Peyer's patch (tissue), 4 donors: ENCODE measurements around the gene PRSS48.

Experiments used
- POLR2A ChIP-seq, 2 donors: fragments of 450-650 bp; IDR thresholded peaks; one replicate each; pipeline ENCODE4 v1.5.1; 2017; ENCODE audit warnings: antibody characterized with exemption in 2 of 2, mild to moderate bottlenecking in 2 of 2, moderate library complexity in 2 of 2
- TF ChIP-seq, protein P1 (sequence below), 6 experiments: fragments of 450-650 bp in 4 of 6; fragments of 200-600 bp in 2 of 6; sonication (generic) in 1 of 6; IDR thresholded peaks; one replicate each; pipeline ENCODE4 v1.5.1; 2017 to 2019; ENCODE audit warnings: antibody characterized with exemption in 6 of 6, mild to moderate bottlenecking in 3 of 6, moderate library complexity in 1 of 6

DNA sequence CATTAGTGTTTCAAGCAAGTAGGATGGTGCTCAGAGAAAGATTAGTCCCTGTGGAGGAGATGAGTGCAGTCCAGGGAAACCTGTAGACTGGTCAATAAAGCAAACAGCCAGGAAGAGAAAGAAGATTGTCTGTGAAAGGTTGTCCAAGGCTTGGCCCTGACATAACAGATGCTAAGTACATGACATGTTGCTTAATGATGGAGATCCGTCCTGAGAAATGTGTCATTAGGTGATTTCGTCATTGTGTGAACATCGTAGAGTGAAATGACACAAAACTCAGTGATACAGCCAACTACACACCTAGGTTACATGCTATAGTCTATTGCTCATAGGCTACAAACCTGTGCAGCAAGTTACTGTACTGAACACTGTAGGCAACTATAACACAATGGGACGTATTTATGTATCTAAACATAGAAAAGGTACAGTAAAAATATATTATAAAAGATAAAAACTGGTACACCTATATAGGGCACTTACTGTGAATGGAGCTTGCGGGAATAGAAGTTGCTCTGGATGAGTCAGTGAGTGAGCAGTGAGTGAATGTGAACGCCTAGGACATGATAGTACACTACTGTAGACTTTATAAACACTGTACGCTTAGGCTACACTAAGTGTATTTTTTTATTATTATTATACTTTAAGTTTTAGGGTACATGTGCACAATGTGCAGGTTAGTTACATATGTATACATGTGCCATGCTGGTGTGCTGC lies 9.0 kb upstream of the PRSS48 start:
- TF ChIP-seq, protein P1, sequence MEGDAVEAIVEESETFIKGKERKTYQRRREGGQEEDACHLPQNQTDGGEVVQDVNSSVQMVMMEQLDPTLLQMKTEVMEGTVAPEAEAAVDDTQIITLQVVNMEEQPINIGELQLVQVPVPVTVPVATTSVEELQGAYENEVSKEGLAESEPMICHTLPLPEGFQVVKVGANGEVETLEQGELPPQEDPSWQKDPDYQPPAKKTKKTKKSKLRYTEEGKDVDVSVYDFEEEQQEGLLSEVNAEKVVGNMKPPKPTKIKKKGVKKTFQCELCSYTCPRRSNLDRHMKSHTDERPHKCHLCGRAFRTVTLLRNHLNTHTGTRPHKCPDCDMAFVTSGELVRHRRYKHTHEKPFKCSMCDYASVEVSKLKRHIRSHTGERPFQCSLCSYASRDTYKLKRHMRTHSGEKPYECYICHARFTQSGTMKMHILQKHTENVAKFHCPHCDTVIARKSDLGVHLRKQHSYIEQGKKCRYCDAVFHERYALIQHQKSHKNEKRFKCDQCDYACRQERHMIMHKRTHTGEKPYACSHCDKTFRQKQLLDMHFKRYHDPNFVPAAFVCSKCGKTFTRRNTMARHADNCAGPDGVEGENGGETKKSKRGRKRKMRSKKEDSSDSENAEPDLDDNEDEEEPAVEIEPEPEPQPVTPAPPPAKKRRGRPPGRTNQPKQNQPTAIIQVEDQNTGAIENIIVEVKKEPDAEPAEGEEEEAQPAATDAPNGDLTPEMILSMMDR (IDR thresholded peaks at IDR 0.05): no peak
- TF ChIP-seq POLR2A (IDR thresholded peaks at IDR 0.05): no peak
